ENCODE data around the gene MSH4.
"Not testable (repeated sequence)": the region's sequence is repeated elsewhere in the genome, so short reads cannot be mapped to it uniquely, and the experiment has no call there.

The MSH4 gene

GRCh38 chr1:75777812-75778211 is 18.9 kb upstream of the MSH4 start:
- not testable (repeated sequence) for H3K4me2 ChIP-seq (ENCODE audit: insufficient read depth, low read length, poor library complexity, severe bottlenecking); H3K9ac ChIP-seq (ENCODE audit: low read depth, low read length, poor library complexity); H3K4ac ChIP-seq (ENCODE audit: low read length); H2BK12ac ChIP-seq (ENCODE audit: low read length); H3K36me3 ChIP-seq (replicated peaks in 1 of 2; ENCODE audit: control insufficient read depth in 2 of 2, insufficient read depth in 2 of 2, low read length in 2 of 2); H4K91ac ChIP-seq (ENCODE audit: low read depth, low read length, poor library complexity); H3K27me3 ChIP-seq (ENCODE audit: control insufficient read depth in 3 of 3, insufficient read depth in 3 of 3, low read depth in 1 of 3, low read length in 3 of 3); H2BK15ac ChIP-seq (ENCODE audit: low read length); H2AFZ ChIP-seq (ENCODE audit: low read length); H2AK5ac ChIP-seq (ENCODE audit: low read depth, low read length); H2BK5ac ChIP-seq (ENCODE audit: low read length); H3K18ac ChIP-seq (ENCODE audit: low read length); H3K79me1 ChIP-seq (ENCODE audit: low read depth, low read length); H3K23ac ChIP-seq (ENCODE audit: low read depth, low read length, poor library complexity); H3K27ac ChIP-seq (replicated peaks; ENCODE audit: low read length); H4K8ac ChIP-seq (ENCODE audit: low read depth, low read length); H2BK120ac ChIP-seq (ENCODE audit: low read depth, low read length); DNase-seq (ENCODE audit: low spot score); H3K4me1 ChIP-seq (ENCODE audit: control insufficient read depth in 2 of 2, insufficient read depth in 1 of 2, low read depth in 1 of 2, low read length in 2 of 2)
- Histone ChIP-seq H3K9me3 (replicated peaks in 1 of 2; ENCODE audit: control insufficient read depth in 2 of 2, insufficient read depth in 1 of 2, low read depth in 1 of 2, low read length in 2 of 2) (peaks cover 0 to 16% of the 10 kb centered on the region in 2 donors), H3K14ac (ENCODE audit: low read length) (peak overlapping the region; percentile 31), H3K4me3 (ENCODE audit: low read length in 2 of 2) (peak overlapping the region in 1 of 2 donors; percentile 58)
- no CpG with 5 or more reads among the region's 4 CpGs for WGBS, 2 donors (ENCODE audit: extremely low coverage in 2 of 2, insufficient read length in 2 of 2, insufficient replicate concordance in 1 of 2)

GRCh38 chr1:75778694-75779093 is 18.0 kb upstream of the MSH4 start:
- H3K14ac ChIP-seq (ENCODE audit: low read length); H3K79me1 ChIP-seq (ENCODE audit: low read depth, low read length); H4K91ac ChIP-seq (ENCODE audit: low read depth, low read length, poor library complexity); H2AFZ ChIP-seq (ENCODE audit: low read length); H3K36me3 ChIP-seq (replicated peaks in 1 of 2; ENCODE audit: control insufficient read depth in 2 of 2, insufficient read depth in 2 of 2, low read length in 2 of 2); H3K23ac ChIP-seq (ENCODE audit: low read depth, low read length, poor library complexity); H4K8ac ChIP-seq (ENCODE audit: low read depth, low read length); H2AK5ac ChIP-seq (ENCODE audit: low read depth, low read length); H3K18ac ChIP-seq (ENCODE audit: low read length); H3K4me3 ChIP-seq (ENCODE audit: low read length in 2 of 2); H3K4ac ChIP-seq (ENCODE audit: low read length); H2BK15ac ChIP-seq (ENCODE audit: low read length); H2BK5ac ChIP-seq (ENCODE audit: low read length); H3K27ac ChIP-seq (replicated peaks; ENCODE audit: low read length); H2BK12ac ChIP-seq (ENCODE audit: low read length); H3K27me3 ChIP-seq (ENCODE audit: control insufficient read depth in 3 of 3, insufficient read depth in 3 of 3, low read depth in 1 of 3, low read length in 3 of 3); H3K9ac ChIP-seq (ENCODE audit: low read depth, low read length, poor library complexity); H3K4me2 ChIP-seq (ENCODE audit: insufficient read depth, low read length, poor library complexity, severe bottlenecking); H3K4me1 ChIP-seq (ENCODE audit: control insufficient read depth in 2 of 2, insufficient read depth in 1 of 2, low read depth in 1 of 2, low read length in 2 of 2); DNase-seq (ENCODE audit: low spot score); H2BK120ac ChIP-seq (ENCODE audit: low read depth, low read length): not testable (repeated sequence)
- WGBS, 2 donors (ENCODE audit: extremely low coverage in 2 of 2, insufficient read length in 2 of 2, insufficient replicate concordance in 1 of 2), result 100% methylated on average over 2 of the region's 5 CpGs; no CpG with 5 or more reads in 1 of the 2 donors
- peaks cover 0 to 16% of the 10 kb centered on the region in 2 donors for H3K9me3 ChIP-seq (replicated peaks in 1 of 2; ENCODE audit: control insufficient read depth in 2 of 2, insufficient read depth in 1 of 2, low read depth in 1 of 2, low read length in 2 of 2)

- H3K9me3 ChIP-seq (replicated peaks in 1 of 2; ENCODE audit: control insufficient read depth in 2 of 2, insufficient read depth in 1 of 2, low read depth in 1 of 2, low read length in 2 of 2), result peaks cover 0 to 16% of the 10 kb centered on the region in 2 donors
- not testable (repeated sequence) for H3K18ac ChIP-seq (ENCODE audit: low read length); H3K27me3 ChIP-seq (ENCODE audit: control insufficient read depth in 3 of 3, insufficient read depth in 3 of 3, low read depth in 1 of 3, low read length in 3 of 3); H3K4me1 ChIP-seq (ENCODE audit: control insufficient read depth in 2 of 2, insufficient read depth in 1 of 2, low read depth in 1 of 2, low read length in 2 of 2); H2BK15ac ChIP-seq (ENCODE audit: low read length); H3K14ac ChIP-seq (ENCODE audit: low read length); DNase-seq (ENCODE audit: low spot score); H3K79me1 ChIP-seq (ENCODE audit: low read depth, low read length); H3K9ac ChIP-seq (ENCODE audit: low read depth, low read length, poor library complexity); H2AK5ac ChIP-seq (ENCODE audit: low read depth, low read length); H3K4me2 ChIP-seq (ENCODE audit: insufficient read depth, low read length, poor library complexity, severe bottlenecking); H2BK120ac ChIP-seq (ENCODE audit: low read depth, low read length); H4K91ac ChIP-seq (ENCODE audit: low read depth, low read length, poor library complexity); H2AFZ ChIP-seq (ENCODE audit: low read length); H2BK12ac ChIP-seq (ENCODE audit: low read length); H4K8ac ChIP-seq (ENCODE audit: low read depth, low read length); H3K27ac ChIP-seq (replicated peaks; ENCODE audit: low read length); H2BK5ac ChIP-seq (ENCODE audit: low read length); H3K4me3 ChIP-seq (ENCODE audit: low read length in 2 of 2); H3K23ac ChIP-seq (ENCODE audit: low read depth, low read length, poor library complexity); H3K4ac ChIP-seq (ENCODE audit: low read length); H3K36me3 ChIP-seq (replicated peaks in 1 of 2; ENCODE audit: control insufficient read depth in 2 of 2, insufficient read depth in 2 of 2, low read length in 2 of 2)
- WGBS, 2 donors (ENCODE audit: extremely low coverage in 2 of 2, insufficient read length in 2 of 2, insufficient replicate concordance in 1 of 2), result no CpG with 5 or more reads among the region's 4 CpGs
These were observed 16.5 kb upstream of the MSH4 start for GRCh38 chr1:75780183-75780582.

- H2BK5ac ChIP-seq (ENCODE audit: low read length); H3K4ac ChIP-seq (ENCODE audit: low read length); H3K79me1 ChIP-seq (ENCODE audit: low read depth, low read length); DNase-seq (ENCODE audit: low spot score); H3K27me3 ChIP-seq (ENCODE audit: control insufficient read depth in 3 of 3, insufficient read depth in 3 of 3, low read depth in 1 of 3, low read length in 3 of 3); H3K4me3 ChIP-seq (ENCODE audit: low read length in 2 of 2); H4K91ac ChIP-seq (ENCODE audit: low read depth, low read length, poor library complexity); H4K8ac ChIP-seq (ENCODE audit: low read depth, low read length); H2BK120ac ChIP-seq (ENCODE audit: low read depth, low read length); H3K9me3 ChIP-seq (replicated peaks in 1 of 2; ENCODE audit: control insufficient read depth in 2 of 2, insufficient read depth in 1 of 2, low read depth in 1 of 2, low read length in 2 of 2); H3K9ac ChIP-seq (ENCODE audit: low read depth, low read length, poor library complexity); H2BK12ac ChIP-seq (ENCODE audit: low read length); H2BK15ac ChIP-seq (ENCODE audit: low read length); H3K27ac ChIP-seq (replicated peaks; ENCODE audit: low read length); H3K18ac ChIP-seq (ENCODE audit: low read length); H3K23ac ChIP-seq (ENCODE audit: low read depth, low read length, poor library complexity); H3K4me2 ChIP-seq (ENCODE audit: insufficient read depth, low read length, poor library complexity, severe bottlenecking); H2AK5ac ChIP-seq (ENCODE audit: low read depth, low read length); H3K14ac ChIP-seq (ENCODE audit: low read length); H2AFZ ChIP-seq (ENCODE audit: low read length): not testable (repeated sequence)
- Histone ChIP-seq H3K4me1 (ENCODE audit: control insufficient read depth in 2 of 2, insufficient read depth in 1 of 2, low read depth in 1 of 2, low read length in 2 of 2) (peaks cover 2 to 12% of the 10 kb centered on the region in 2 donors), H3K36me3 (replicated peaks in 1 of 2; ENCODE audit: control insufficient read depth in 2 of 2, insufficient read depth in 2 of 2, low read length in 2 of 2) (peaks cover 0 to 20% of the 10 kb centered on the region in 2 donors)
- WGBS, 2 donors (ENCODE audit: extremely low coverage in 2 of 2, insufficient read length in 2 of 2, insufficient replicate concordance in 1 of 2), result no CpG with 5 or more reads among the region's 4 CpGs
These were observed 12.8 kb upstream of the MSH4 start for GRCh38 chr1:75783920-75784319.

Data from neuronal stem cell (in vitro differentiated cells).